HG02870 (cell line): ENCODE data around the gene CDR2L.
"Not testable (repeated sequence)": the region's sequence is repeated elsewhere in the genome, so short reads cannot be mapped to it uniquely, and the experiment has no call there.

Experiments
- ATAC-seq: cut with Tn5 transposase; IDR thresholded peaks from one replicate; pipeline ENCODE4 v1.9.1; 2021; ENCODE audit warnings: mild to moderate bottlenecking, moderate library complexity; ENCODE audit not compliant: unreplicated experiment

Gene CDR2L

DNA sequence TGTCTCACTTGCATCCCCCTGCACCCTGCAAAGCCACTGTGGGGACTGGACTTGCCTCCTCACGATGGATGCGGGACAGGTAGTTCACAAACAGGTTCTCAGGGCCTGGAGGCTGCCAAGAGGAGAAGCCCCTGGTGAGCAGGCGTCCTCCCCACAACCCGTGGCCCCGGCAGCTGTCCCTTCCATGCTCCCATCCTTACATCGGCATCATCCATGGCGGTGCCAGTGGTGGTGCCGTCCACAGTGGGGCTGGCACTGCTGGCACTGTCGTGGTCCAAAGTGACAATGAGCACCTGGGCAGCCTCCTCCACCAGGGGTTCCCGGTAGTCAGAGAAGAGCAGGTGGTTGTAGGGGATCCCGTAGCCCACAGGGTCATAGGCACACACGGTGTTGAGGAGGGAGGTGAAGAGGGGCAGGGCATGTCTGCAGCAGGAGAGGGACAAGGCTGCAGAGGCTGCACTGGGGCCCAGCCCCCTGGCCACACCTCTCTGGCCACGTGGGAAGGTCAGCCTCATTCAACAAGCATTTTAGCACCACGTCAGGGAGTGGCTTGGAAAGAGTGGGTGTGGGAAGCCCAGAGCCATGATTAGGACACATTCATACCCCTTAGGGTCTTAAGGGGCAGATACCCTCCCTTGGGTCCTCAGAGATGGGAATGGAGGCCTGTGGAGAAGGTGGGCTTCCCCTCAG lies 27.5 kb upstream of the CDR2L start:
- ATAC-seq: no peak

DNA sequence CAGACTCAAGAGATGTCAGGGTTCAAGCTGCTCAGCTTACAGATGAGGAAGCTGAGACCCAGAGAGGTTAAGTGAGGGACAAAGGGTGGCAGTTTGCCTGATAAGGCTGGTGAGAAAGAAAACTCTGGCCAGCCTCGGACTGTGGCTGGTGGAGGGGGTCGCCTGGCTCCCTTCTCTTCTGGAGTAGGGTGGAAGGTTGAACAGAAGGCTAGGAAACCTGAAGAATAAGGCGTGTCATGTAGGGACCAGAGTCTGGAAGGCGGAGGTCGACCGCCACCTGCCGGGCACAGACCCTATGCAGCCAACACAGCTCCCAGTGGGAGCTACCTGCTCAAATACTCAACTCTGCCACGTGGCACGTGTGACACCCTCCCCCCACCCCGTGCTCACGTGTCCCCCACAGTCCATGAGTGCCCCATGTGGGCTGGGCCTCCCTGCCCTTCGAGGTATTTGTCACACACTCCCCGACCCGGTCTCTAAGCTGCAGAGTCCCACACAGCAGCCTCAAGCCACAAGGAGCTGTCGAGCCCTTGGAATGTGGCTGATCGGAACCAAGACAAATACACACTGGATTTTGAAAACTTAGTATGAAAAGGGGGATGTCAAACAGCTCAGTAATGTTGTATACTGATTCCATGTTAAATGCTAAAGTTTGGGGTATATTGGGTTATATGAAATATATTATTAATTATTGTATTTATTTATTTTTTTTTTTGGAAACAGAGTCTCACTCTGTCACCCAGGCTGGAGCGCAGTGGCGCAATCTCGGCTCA lies 26.7 kb upstream of the CDR2L start:
- no peak for ATAC-seq

DNA sequence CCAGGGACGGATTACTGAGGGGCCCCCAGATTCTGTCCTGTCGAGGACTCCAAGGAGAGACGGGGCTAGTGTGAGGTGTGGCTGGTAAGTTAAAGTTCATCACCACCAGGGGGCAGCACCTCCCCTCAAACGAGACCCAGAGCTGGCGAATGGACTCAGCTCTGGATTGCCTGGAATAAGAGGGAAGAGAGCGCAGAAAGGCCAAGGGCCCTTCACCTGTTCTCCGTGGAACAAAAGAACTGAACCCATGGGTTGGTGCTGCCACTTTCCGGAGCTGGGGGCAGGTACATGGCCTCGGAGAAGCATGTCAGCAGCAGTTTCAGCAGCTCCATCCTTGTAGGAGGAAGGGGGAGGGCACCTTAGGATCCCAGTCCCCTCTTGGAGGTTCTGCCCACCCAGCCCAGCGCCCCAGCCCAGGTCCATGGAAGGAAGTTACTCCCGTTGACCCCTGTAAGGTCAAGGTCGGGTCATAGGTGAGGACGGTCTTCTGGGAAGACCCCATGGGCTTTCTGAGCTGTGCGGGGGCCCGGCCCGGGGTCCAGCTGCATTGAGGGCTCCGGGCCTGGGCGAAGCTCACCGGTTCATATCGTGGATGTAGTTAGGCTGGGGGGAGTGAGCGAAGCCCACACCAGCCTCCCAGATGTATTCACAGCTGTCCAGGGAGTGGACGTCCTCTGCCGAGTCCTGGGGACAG lies 25.6 kb upstream of the CDR2L start:
- no peak for ATAC-seq

DNA sequence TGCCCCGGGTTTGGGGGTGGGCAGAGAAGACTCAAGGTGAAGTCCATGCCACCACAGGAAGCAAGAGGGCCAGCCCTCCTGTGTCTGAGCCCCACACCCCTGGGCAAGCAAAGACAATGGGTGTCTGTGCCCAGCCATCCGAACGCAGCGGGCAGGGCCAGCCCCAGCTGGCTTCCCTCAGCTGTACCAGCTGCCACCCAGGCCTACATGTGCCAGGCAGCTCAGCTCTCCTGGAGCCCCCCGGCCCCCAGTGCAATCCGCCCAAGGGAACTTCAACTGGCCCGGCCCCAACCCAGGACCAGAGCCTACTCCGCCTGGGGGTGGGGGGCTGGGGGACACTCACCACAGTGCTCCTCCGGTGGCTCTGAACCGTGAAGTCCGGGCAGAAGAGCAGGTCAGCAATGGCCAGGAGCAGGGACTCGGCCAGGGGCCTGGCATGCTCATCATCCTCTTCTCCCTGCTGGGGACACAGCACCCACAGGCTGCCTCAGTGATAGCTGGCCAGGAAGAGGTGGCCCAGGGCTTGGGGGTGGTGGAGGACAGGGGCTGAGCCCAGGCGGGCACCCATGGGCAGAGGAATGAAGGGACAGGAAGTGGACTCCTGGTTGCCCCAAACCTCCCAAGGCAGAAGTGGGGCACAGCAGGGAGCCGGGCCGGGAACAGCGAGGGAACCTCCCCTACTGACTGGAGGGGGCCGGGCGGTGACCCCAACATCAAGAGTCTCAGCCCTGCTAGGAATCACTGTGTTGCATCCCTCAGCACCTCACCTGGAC lies 24.6 kb upstream of the CDR2L start:
- no peak for ATAC-seq

DNA sequence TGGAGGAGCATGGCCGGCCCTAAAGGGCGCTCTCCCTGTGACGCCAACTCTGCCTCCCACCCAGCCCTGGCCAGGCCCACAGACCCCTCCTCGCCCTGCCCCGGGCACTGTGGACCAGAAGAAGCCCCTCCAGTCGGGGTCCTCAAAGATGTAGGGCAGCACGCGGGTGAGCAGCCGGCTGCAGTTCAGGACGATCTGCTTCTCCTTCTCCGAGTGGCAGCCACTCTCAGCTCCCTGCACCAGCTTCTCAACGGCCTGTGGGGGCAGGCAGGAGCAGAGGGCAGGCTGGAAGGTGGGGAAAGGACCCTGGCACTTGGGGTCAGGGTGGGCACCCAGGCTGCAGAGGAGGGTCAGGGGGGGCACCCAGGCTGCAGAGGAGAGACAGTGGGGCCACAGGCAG lies 23.8 kb upstream of the CDR2L start:
- no peak for ATAC-seq

DNA sequence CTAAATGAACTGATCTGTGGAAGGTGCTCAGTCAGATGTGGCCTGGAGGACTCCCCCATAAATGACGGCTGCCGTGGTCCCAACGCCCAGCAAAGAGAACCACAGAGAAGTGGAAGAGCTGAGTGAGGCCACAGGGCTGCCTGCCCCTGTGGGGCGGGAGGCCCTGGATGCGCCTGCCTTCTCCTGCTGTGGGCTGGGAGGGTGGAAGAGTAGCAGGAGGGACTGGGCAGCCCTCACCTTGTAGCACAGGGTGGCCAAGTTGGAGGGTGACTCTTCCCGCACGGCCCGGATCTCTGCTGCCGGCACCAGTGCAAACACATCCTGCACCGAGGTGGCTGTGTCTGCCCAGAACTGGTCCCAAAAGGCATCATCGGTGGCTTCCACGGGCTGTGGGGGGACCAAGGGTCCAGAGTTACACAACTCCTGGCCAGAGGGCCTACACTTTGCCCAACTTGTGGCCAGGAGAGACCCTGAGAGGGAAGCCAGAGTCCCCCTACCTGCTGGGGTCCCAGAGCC lies 23.1 kb upstream of the CDR2L start:
- no peak for ATAC-seq

DNA sequence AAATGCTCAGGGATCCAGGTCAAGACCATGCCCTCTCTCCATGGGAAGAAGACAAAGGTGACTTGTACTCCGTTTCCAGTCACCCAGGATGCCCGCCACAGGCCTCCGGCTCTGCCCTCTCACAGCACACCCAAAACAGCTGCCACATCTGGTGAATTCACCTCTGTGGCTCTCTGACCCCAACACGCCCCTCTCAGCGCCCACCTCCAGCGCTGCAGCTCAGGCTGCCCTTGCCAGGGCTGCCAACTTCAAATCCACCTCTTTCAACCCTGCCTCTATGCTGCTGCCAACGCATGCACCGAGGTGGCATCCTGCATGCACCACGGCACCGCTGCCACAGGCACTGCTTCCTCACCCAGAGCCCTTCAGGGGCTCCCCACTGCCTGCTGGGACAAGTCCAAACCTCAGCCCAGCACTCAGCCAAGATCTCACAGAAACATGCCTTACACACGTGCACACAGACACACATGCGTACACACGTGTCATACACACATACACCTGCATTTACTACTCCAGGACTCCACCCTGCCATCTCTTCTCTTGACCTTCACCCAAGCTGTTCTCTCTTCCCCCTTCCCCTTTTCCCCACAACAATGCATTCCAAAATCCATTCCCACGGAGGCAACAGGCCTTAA lies 22.3 kb upstream of the CDR2L start:
- no peak for ATAC-seq

DNA sequence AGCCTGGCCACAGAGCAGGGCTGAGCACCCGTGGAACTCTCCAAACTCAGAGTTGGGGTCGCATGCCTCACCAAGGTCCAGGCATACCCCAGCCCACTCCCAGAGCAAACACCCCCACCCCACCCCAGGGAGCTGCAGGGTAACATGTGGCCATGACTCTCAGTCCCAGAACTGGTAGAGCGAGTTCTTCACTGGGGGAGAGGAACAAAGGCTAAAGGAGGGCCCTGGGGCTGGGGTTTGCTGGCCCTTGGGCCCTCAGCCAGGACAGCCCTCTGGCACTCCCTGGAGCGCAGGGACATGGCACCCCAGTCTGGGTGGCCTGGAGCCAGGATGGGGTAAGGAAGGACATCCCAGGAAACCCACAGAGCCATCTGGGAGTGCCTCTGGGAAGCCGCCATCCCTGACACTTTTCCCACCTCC lies 19.1 kb upstream of the CDR2L start:
- no peak for ATAC-seq

DNA sequence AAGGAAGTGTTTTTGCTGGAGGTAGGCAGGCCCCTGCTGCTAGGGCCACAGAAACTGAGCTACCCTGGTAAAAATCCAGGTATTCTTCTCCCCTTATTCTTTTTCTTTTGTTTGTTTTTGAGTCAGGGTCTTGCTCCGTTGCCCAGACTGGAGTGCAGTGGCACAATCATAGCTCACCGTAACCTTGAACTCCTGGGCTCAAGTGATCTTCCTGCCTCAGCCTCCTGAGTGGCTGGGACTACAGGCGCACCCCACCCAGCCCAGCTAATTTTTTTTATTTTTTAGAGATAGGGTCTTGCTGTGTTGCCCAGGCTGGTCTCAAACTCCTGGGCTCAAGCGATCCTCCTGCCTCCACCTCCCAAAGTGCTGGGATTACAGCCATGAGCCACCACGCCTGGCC lies 17.9 kb upstream of the CDR2L start:
- not testable (repeated sequence) for ATAC-seq

DNA sequence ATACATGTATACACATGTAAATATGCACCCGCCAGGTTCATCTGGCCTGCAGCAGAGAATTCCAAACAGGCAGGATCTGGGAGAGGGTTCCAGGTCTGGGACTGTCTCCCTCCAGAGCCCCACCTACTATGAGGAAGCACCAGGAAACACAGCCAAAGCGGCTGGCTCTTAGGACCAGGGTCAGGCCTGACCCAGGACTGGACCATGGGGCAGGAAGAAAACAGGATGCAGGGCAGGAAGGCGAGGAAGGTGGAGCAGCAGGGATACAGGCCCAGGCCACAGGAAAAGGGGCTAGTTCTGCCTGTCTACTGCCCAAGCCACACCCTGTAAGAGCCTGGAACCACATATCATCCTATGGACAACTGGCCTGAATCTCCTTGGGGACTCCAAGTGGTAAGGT lies 17.0 kb upstream of the CDR2L start:
- ATAC-seq: no peak

DNA sequence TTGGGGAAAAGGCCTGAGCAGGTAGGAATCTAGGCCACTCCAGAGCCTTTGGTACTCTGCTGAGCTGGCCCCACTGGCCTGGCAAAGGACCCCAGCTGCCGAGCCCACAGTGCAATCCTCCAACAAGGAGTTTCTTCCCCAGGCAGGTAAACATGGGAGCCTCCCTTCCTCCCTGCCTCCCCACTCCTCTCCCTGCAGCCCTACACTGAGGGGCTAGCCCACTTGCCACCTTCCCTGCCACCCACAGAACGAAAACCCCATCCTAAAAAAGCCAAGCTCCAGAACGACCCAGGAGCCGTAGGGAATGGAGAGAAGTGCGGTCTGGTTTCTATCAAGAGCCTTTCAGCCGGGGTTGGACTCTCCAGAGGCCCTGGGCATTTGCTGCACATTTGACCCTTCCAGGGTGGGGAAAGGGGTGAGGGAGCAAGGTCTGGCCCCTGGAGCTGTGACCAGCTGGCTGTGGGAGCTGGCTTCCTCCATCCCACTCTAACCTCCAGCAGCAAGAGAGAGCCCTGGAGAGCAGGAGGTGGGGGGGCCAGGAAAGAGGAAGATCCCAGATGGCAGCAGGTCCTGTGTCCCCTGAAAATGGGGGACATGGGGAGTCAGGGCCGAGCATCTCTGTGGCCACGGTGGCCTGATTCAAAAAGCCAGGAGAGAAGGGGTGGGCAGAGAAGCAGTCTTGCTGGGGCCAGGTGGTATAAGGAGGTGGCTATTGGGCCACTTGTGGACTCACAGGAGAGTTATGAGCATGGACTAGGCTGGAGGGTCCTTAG lies 16.2 kb upstream of the CDR2L start:
- no peak for ATAC-seq

DNA sequence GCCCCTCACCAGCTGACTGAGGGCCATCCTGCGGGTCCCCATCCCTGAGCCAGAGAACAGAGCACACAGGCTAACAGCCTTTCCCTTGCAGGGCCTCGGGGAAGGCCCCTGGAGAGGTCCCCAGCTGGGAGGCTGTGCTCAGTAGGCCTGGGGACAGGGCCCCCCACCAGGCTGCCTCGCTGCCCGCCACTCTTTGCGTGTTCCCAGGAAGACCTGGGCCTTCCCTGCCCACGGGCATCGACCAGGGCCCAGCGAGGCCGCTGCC lies 15.7 kb upstream of the CDR2L start:
- ATAC-seq: no peak

DNA sequence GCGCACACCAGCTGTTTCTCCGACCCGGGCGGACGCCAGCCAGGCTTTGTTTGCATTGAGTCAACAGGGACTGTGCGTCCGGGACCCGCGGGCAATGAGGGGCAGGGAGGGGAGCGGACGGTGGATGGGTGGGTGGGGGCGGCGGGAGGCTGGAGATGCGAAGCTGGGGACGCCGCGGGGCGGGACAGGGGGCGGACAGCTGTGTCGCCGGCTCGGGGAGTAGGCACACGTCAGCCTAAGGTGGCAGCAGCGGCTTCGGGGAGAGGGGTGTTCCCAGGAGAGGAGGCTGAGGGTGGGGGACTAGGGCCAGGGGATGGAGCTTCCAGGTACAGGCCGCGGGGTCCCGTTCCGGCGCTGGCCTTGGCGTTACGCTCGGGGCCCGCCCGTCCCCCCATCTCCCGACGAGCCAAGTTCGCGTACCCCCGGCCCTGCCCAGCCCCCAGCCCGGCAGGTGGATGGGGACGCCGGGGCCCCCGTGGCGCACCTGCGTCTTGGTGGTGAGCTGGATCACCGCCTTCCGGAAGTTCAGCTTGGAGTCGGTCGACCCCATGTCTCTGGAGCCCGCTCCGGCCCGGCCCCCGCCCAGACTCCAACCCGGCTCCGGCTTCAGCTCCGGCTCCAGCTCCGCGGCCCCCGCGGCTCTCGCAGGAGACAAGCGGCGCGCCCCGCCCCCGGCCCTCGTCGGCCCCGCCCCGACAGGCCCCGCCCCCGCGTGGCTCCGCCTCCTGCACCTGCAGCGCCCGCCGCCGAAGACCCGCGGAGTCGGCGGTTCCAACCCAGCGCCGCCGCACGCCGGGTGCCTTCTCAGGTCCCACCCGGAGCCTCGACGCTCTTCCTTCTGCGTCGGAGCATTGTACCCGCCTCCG lies 15.1 kb upstream of the CDR2L start, which contains the start of gene HID1:
Gene HID1, minus strand, starts transcription at position 653 of the 866 bp plus-strand sequence. Its CDS starts 103 bp downstream, at position 550.
- no peak for ATAC-seq

DNA sequence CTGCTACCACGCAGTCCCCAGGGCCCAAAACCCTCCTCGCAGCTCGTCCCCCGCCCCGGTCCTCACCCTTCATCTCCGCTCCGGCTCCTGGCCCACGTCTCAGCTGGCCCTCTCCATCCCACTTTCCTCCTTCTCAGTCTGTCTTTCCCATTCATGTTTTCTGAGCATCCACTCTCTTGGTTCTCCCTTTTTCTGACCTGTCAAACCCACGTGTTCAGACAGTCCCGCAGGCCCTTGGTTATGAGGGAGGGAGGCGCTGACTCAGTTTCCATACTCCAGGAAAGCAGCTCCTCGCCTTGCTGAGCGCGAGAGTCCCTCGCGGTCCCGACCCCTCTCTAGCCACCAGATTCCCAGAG lies 14.5 kb upstream of the CDR2L start:
- ATAC-seq: no peak

DNA sequence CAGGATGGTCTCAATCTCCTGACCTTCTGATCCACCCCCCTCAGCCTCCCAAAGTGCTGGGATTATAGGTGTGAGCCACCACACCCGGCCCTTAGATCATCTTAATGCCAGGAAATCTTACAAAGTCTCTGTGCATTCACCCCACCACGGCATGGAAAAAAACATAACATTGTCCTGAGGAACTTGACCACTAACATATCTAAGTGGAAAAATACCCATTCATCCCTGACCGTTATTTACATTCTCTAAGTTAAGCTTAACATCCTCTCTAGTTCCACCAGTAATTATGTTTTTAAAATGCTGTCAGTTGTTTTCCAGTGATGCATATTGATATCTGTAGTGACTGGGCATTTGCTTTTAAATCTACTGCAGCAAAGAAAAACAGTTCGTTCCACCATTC lies 11.5 kb upstream of the CDR2L start:
- no peak for ATAC-seq

DNA sequence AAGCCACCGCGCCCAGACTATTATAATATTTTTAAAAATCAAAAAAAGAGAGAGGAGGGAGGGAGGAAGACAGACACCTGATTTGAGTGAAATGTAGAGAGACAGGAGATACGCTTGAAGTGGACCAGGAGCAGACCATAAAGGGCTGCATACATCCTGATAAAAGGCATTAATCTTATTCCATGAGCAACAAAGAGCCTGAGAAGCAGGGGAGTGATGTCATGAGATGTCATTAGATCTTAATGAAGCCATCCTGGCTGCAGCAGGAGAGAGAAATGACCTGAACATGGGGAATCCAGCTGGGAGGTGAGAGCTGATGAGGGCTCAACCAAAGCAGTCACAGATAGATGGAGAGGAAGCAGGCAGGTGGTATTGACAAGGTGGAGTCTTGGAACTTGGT lies 9.6 kb upstream of the CDR2L start:
- no peak for ATAC-seq

DNA sequence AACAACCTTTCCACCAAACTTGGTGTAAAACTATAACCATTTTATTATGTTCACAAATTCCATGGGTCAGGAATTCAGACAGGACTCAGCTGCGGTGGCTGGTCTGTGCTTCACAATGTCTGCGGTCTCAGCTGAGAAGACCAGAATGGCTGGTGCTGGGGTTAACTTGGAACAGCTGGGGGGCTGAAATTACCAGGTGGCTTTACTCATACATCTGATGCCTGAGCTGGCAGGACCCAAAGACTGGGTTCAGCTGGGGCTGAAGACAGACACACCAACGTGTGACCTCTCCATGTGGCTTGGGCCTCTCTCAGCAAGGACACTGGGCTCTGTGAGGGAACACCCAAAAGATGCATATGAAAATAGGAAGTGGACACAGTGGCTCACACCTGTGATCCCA lies 9.2 kb upstream of the CDR2L start:
- ATAC-seq: no peak

DNA sequence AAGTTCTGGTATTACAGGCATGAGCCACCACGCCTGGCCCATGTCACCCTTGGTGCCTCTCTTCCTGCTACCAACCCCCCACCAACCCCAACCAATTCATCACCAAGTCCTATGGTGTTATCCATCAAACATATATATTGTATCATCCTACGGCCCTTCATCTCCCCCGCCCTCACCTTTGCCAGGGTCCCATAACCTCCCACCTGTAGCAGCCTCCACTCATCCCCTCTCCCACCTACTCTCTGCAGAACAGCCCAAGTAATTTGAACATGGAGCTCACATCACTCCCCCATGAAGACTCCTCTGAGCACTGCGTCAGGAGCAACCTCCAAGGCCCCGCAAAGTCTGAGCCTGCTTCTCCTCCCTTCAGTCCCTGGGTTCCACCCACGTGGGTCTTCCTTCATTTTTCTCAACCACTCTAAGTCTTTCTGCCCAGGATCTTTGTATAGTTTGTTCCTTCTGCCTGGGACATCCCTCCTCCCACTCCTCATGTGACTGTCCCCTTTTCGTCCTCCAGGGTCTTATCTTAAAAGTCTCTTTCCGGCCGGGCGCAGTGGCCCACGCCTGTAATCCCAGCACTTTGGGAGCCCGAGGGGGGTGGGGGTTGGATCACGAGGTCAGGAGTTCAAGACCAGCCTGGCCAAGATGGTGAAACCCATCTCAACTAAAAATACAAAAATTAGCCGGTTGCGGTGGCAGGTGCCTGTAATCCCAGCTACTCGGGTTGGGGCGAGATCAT lies 7.9 kb upstream of the CDR2L start:
- no peak for ATAC-seq
